HepG2 (cell line): Measurements from ENCODE around the gene TMEM131. TPM values are rescaled to one million over a fixed set of nuclear protein-coding genes. Genes with fewer than 3 reads are reported as not detected.

Experiments
- ATAC-seq: fragments of 200-7000 bp; cut with Tn5 transposase; 3 replicates; pipeline ENCODE4 v1.9.1; 2020; ENCODE audit warnings: mild to moderate bottlenecking, moderate library complexity
- BruUV-seq: library from RNA; stranded (reverse); fragments of 400-500 nt; replicated peaks from 2 replicates; lab custom pipeline; 2021; lab: Mats Ljungman, UMichigan
- CTCF ChIA-PET: fragments of 300-600 bp; formaldehyde crosslinking; extraction: SDS; loops from one replicate; lab custom pipeline; 2021; ENCODE audit warnings: low total read pairs, inconsistent platforms, low intra/inter-chr PET ratio; lab: Yijun Ruan, JAX
- POLR2A ChIA-PET: fragments of 350-600 bp; sonication (Branson Sonifier 250); formaldehyde crosslinking; loops from one replicate; lab custom pipeline; 2020; ENCODE audit warnings: antibody characterized with exemption, inconsistent platforms; lab: Yijun Ruan, JAX
- DNase-seq: peaks from one replicate; pipeline ENCODE4 v3.0.0-alpha.2; 2015; ENCODE audit warnings: low spot score
- FAIRE-seq: peaks from 3 replicates; lab custom pipeline; 2011; peaks lifted over from hg19 to GRCh38; lab: Jason Lieb, UNC
- H2AFZ ChIP-seq: one replicate; pipeline ENCODE4 v1.6.1; 2011; ENCODE audit warnings: low read length, inconsistent platforms
- H3K27ac ChIP-seq: fragments of 300-600 bp; 3 replicates; pipeline ENCODE4 v1.8.0; 2011; ENCODE audit warnings: mixed run types, mild to moderate bottlenecking, mixed read lengths, low read length, inconsistent platforms; ENCODE audit not compliant: insufficient read depth; ENCODE audit errors: extremely low read length
- H3K27me3 ChIP-seq, 2 experiments: fragments of 200-600 bp in 1 of 2; 2 replicates in 1 of 2; 3 replicates in 1 of 2; pipeline versions ENCODE4 v1.6.0 to v1.8.0; 2011; ENCODE audit warnings: low read length in 2 of 2, mild to moderate bottlenecking in 2 of 2, moderate library complexity in 2 of 2, inconsistent platforms in 1 of 2; ENCODE audit not compliant: insufficient read depth in 2 of 2, control insufficient read depth in 1 of 2
- H3K36me3 ChIP-seq, 2 experiments: fragments of 200-600 bp in 1 of 2; replicated peaks in 1 of 2; 2 replicates in 1 of 2; 3 replicates in 1 of 2; pipeline versions ENCODE4 v1.5.1 to v1.8.0; 2011; ENCODE audit warnings: low read length in 2 of 2, inconsistent platforms in 1 of 2; ENCODE audit not compliant: insufficient read depth in 2 of 2, control insufficient read depth in 1 of 2
- H3K4me1 ChIP-seq: 2 replicates; pipeline ENCODE4 v1.5.1; 2012; ENCODE audit warnings: low read length, inconsistent platforms; ENCODE audit not compliant: insufficient read depth
- H3K4me2 ChIP-seq: 2 replicates; pipeline ENCODE4 v1.6.0; 2011; ENCODE audit warnings: low read depth, low read length, inconsistent platforms
- H3K4me3 ChIP-seq, 3 experiments: fragments of 200-600 bp in 1 of 3; sonication (generic), shearing (Covaris generic) in 1 of 3; replicated peaks in 1 of 3; 2 replicates each; pipeline ENCODE4 v1.5.1; 2011 to 2016; ENCODE audit warnings: low read length in 3 of 3, inconsistent platforms in 2 of 3, low read depth in 2 of 3, mild to moderate bottlenecking in 2 of 3, control low read depth in 1 of 3, mixed read lengths in 1 of 3; ENCODE audit not compliant: insufficient read depth in 1 of 3
- H3K79me2 ChIP-seq: one replicate; pipeline ENCODE4 v1.6.1; 2011; ENCODE audit warnings: low read length, inconsistent platforms; ENCODE audit not compliant: insufficient read depth
- H3K9ac ChIP-seq: 2 replicates; pipeline ENCODE4 v1.6.0; 2011; ENCODE audit warnings: mild to moderate bottlenecking, low read depth, low read length, inconsistent platforms; ENCODE audit not compliant: insufficient read depth
- H3K9me3 ChIP-seq: 2 replicates; pipeline ENCODE4 v1.5.1; 2012; ENCODE audit warnings: mild to moderate bottlenecking, low read length
- H4K20me1 ChIP-seq: 2 replicates; pipeline ENCODE4 v1.6.0; 2011; ENCODE audit warnings: inconsistent platforms, mild to moderate bottlenecking, low read length, moderate library complexity; ENCODE audit not compliant: insufficient read depth
- AGO1 ChIP-seq: fragments of 200-400 bp; formaldehyde crosslinking; IDR thresholded peaks from 2 replicates; pipeline ENCODE4 v1.6.1; 2017; ENCODE audit warnings: mild to moderate bottlenecking, low read depth, low read length, moderate library complexity; ENCODE audit not compliant: poor library complexity, severe bottlenecking
- EHMT2 ChIP-seq: fragments of 200-600 bp; sonication (generic); IDR thresholded peaks from 2 replicates; pipeline ENCODE4 v1.7.0; 2017; ENCODE audit warnings: antibody characterized with exemption, low read depth, low read length, borderline replicate concordance
- FIP1L1 ChIP-seq: fragments of 200-400 bp; formaldehyde crosslinking; IDR thresholded peaks from 2 replicates; pipeline ENCODE4 v1.6.1; 2018; ENCODE audit warnings: low read depth, mild to moderate bottlenecking, low read length, moderate library complexity, borderline replicate concordance; ENCODE audit not compliant: insufficient read depth
- GPBP1L1 ChIP-seq: sonication (generic); formaldehyde crosslinking; IDR thresholded peaks from 2 replicates; pipeline ENCODE4 v1.5.0; 2020; ENCODE audit warnings: mild to moderate bottlenecking, missing genetic modification reagents
- HIC2 ChIP-seq: sonication (generic); formaldehyde crosslinking; IDR thresholded peaks from 2 replicates; pipeline ENCODE4 v1.9.0; 2022; ENCODE audit warnings: low read depth, missing genetic modification reagents
- IRX3 ChIP-seq: sonication (generic); formaldehyde crosslinking; IDR thresholded peaks from 2 replicates; pipeline ENCODE4 v1.8.1; 2023; ENCODE audit warnings: mild to moderate bottlenecking, low read depth, missing genetic modification reagents, borderline replicate concordance
- MTERF4 ChIP-seq: sonication (generic); formaldehyde crosslinking; IDR thresholded peaks from 2 replicates; pipeline ENCODE4 v1.8.0; 2023; ENCODE audit warnings: mild to moderate bottlenecking, missing genetic modification reagents
- POLR2AphosphoS5 ChIP-seq: IDR thresholded peaks from 2 replicates; pipeline ENCODE4 v1.6.1; 2012; ENCODE audit warnings: low read depth, low read length
- SP2 ChIP-seq: sonication (generic); formaldehyde crosslinking; IDR thresholded peaks from 2 replicates; pipeline ENCODE4 v1.5.1; 2020; ENCODE audit warnings: mild to moderate bottlenecking, missing genetic modification reagents
- ZBTB43 ChIP-seq: sonication (generic); formaldehyde crosslinking; conservative IDR thresholded peaks from 2 replicates; pipeline ENCODE4 v1.4.0; 2020; ENCODE audit warnings: missing genetic modification reagents
- ZHX1 ChIP-seq: sonication (generic); formaldehyde crosslinking; IDR thresholded peaks from 2 replicates; pipeline ENCODE4 v1.8.1; 2022; ENCODE audit warnings: low read depth, mild to moderate bottlenecking, missing genetic modification reagents
- ZMYM4 ChIP-seq: sonication (generic); formaldehyde crosslinking; IDR thresholded peaks from 2 replicates; pipeline ENCODE4 v1.8.1; 2023; ENCODE audit warnings: mild to moderate bottlenecking, missing genetic modification reagents
- ZNF17 ChIP-seq: sonication (generic); formaldehyde crosslinking; IDR thresholded peaks from 2 replicates; pipeline ENCODE4 v1.5.0; 2020; ENCODE audit warnings: mild to moderate bottlenecking, missing genetic modification reagents
- ZNF335 ChIP-seq: sonication (generic); formaldehyde crosslinking; IDR thresholded peaks from 2 replicates; pipeline ENCODE4 v1.4.0; 2020; ENCODE audit warnings: missing genetic modification reagents
- ZNF460 ChIP-seq: sonication (generic); formaldehyde crosslinking; IDR thresholded peaks from 2 replicates; pipeline ENCODE4 v1.5.1; 2020; ENCODE audit warnings: missing genetic modification reagents, mild to moderate bottlenecking, borderline replicate concordance
- ZNF598 ChIP-seq: sonication (generic); formaldehyde crosslinking; IDR thresholded peaks from 2 replicates; pipeline ENCODE4 v1.5.1; 2020; ENCODE audit warnings: mild to moderate bottlenecking, missing genetic modification reagents, borderline replicate concordance
- WGBS: methylation state at CpG from one replicate; pipeline ENCODE4 v1.1.6; 2017; ENCODE audit warnings: low lambda C conversion rate; 5-methylcytosine and 5-hydroxymethylcytosine counted together
- in situ Hi-C: cut with HindIII; loops from 2 replicates; pipeline ENCODE4 v1.10.0; 2017; ENCODE audit warnings: low pct_unique_long_range_greater_than_20kb; ENCODE audit not compliant: extremely low pct_ligation_motif_present
- intact Hi-C: fragments of 100-400 bp; cut with micrococcal nuclease; formaldehyde crosslinking; loops from one replicate; pipeline ENCODE4 v1.10.0; 2022; ENCODE audit not compliant: unreplicated experiment
- polyA plus RNA-seq, 8 experiments: library from polyadenylated mRNA; depleted of rRNA in 3 of 8; stranded (reverse) in 7 of 8; unstranded in 1 of 8; fragments of >200 nt; fragmentation: Illumina TruSeq in 4 of 8; extraction: Trizol in 4 of 8; gene quantifications; 2 replicates each; pipeline versions ENCODE4 v1.2.1 to v1.2.3, GENCODE V29; 2011 to 2016; ENCODE audit warnings: low read depth in 4 of 8, missing spikeins in 1 of 8, mixed read lengths in 1 of 8; ENCODE audit not compliant: insufficient read depth in 1 of 8
- total RNA-seq, 5 experiments: library from RNA; depleted of rRNA; stranded (reverse); fragments of >200 nt; fragmentation: Illumina TruSeq; extraction: Trizol; gene quantifications; 2 replicates each; pipeline ENCODE4 v1.2.3, GENCODE V29; 2016; ENCODE audit warnings: low read depth in 1 of 5

TMEM131 gene
- total and polyA plus RNA-seq, 2 of the 13 experiments (the other 11 are each of a cell fraction or from before 2014, with no cell fraction given): 17.9 to 19.5 TPM

- WGBS: 84% methylated on average over 6 of the region's 6 CpGs
- TF ChIP-seq GPBP1L1 (no peak), ZMYM4 (CRISPR knock-in tag) (no peak), ZNF460 (CRISPR knock-in tag) (no peak), ZBTB43 (CRISPR knock-in tag) (no peak), SP2 (CRISPR knock-in tag) (no peak), ZNF598 (CRISPR knock-in tag) (no peak), ZNF335 (CRISPR knock-in tag) (no peak), AGO1 (no peak), ZNF17 (CRISPR knock-in tag) (no peak), FIP1L1 (no peak), POLR2AphosphoS5 (no peak), ZHX1 (no peak), EHMT2 (no peak), IRX3 (CRISPR knock-in tag) (no peak), HIC2 (CRISPR knock-in tag) (no peak), MTERF4 (no peak)
Observed at GRCh38 chr2:97845818-97846217, 149.9 kb downstream of the TMEM131 start.

More at GRCh38 chr2:97845818-97846217, 149.9 kb downstream of the TMEM131 start:
- in situ Hi-C loops (no loop called here), intact Hi-C loops (no loop called here)
- no peak overlapping the region for H2AFZ ChIP-seq
- POLR2A ChIA-PET: no interaction called here
- peaks cover 1 to 7% of the 10 kb centered on the region in 2 experiments; a peak in 4 of 5 replicates for H3K36me3 ChIP-seq
- no peaks in the 10 kb centered on the region for H4K20me1 ChIP-seq
- FAIRE-seq: no peak
- H3K79me2 ChIP-seq: peaks cover 5% of the 10 kb centered on the region
- no peak overlapping the region for H3K9ac ChIP-seq
- CTCF ChIA-PET: no interaction called here
- H3K4me3 ChIP-seq: no peak overlapping the region
- no peaks in the 10 kb centered on the region for H3K27me3 ChIP-seq
- no peak overlapping the region for H3K27ac ChIP-seq
- no peaks in the 10 kb centered on the region for H3K9me3 ChIP-seq
- H3K4me2 ChIP-seq: no peak overlapping the region
- no peaks in the 10 kb centered on the region for H3K4me1 ChIP-seq
- no TSS peak for BruUV-seq
- DNase-seq: no peak
- ATAC-seq: no peak
